Esophagus muscularis mucosa (tissue), 4 donors: ENCODE measurements around the gene B4GALT5. TPM values are rescaled to one million over a fixed set of nuclear protein-coding genes. Genes with fewer than 3 reads are reported as not detected.

ENCODE experiments used
- DNase-seq: peaks from one replicate; pipeline ENCODE4 v3.0.0-alpha.2; 2017; ENCODE audit errors: extremely low spot score
- H3K27ac ChIP-seq, 4 donors: fragments of 200-600 bp; sonication (generic); replicated peaks in 1 of 4; 1 replicate in 3 of 4; 2 replicates in 1 of 4; pipeline ENCODE4 v1.5.1; 2016 to 2019; ENCODE audit warnings: mild to moderate bottlenecking in 1 of 4
- H3K27me3 ChIP-seq, 4 donors: fragments of 200-600 bp; sonication (generic); one replicate each; pipeline versions ENCODE4 v1.5.1 to v1.6.0; 2016 to 2019
- H3K36me3 ChIP-seq, 4 donors: fragments of 200-600 bp; sonication (generic); one replicate each; pipeline ENCODE4 v1.5.1; 2016 to 2019
- H3K4me1 ChIP-seq, 4 donors: fragments of 200-600 bp; sonication (generic); one replicate each; pipeline ENCODE4 v1.5.1; 2016 to 2019
- H3K4me3 ChIP-seq, 4 donors: fragments of 200-600 bp; sonication (generic); 1 replicate in 2 of 4; 2 replicates in 2 of 4; pipeline ENCODE4 v1.5.1; 2016 to 2019; ENCODE audit warnings: mild to moderate bottlenecking in 4 of 4, moderate library complexity in 1 of 4
- H3K9me3 ChIP-seq, 4 donors: fragments of 200-600 bp; sonication (generic); 1 replicate in 3 of 4; 2 replicates in 1 of 4; pipeline ENCODE4 v1.5.1; 2016 to 2019
- EP300 ChIP-seq: sonication (generic); formaldehyde crosslinking; IDR thresholded peaks from one replicate; pipeline ENCODE4 v1.6.1; 2017; ENCODE audit warnings: antibody characterized with exemption
- POLR2A ChIP-seq: fragments of 450-650 bp; IDR thresholded peaks from one replicate; pipeline ENCODE4 v1.6.1; 2017; ENCODE audit warnings: antibody characterized with exemption, moderate library complexity, mild to moderate bottlenecking, low read depth
- POLR2AphosphoS5 ChIP-seq, 2 donors: sonication (generic); formaldehyde crosslinking; IDR thresholded peaks; one replicate each; pipeline ENCODE4 v1.6.1; 2017; ENCODE audit warnings: antibody characterized with exemption in 2 of 2
- WGBS: methylation state at CpG from one replicate; pipeline ENCODE4 v1.1.5; 2018; 5-methylcytosine and 5-hydroxymethylcytosine counted together
- intact Hi-C: fragments of 100-400 bp; cut with DNase I; formaldehyde crosslinking; loops from one replicate; pipeline ENCODE4 v1.15.1; 2023
- total RNA-seq, 4 donors: library from RNA; depleted of rRNA; stranded (reverse); fragments of >200 nt; gene quantifications; one replicate each; pipeline versions ENCODE4 v1.1.0 to v1.2.1, GENCODE V29; 2016
- TF ChIP-seq, protein P1 (sequence below), 3 experiments: fragments of 200-600 bp in 2 of 3; fragments of 450-650 bp in 1 of 3; sonication (generic) in 2 of 3; IDR thresholded peaks; one replicate each; pipeline ENCODE4 v1.5.1; 2017 to 2019; ENCODE audit warnings: antibody characterized with exemption in 3 of 3, mild to moderate bottlenecking in 2 of 3, moderate library complexity in 1 of 3

The B4GALT5 gene
- total RNA-seq, 4 donors from 2014 or later = 23.3 to 51.2 (median 37.1) TPM

- Histone ChIP-seq H3K27ac (no peak overlapping the region), H3K4me1 (peaks cover 51 to 84% (median 75%) of the 10 kb centered on the region in 4 donors), H3K4me3 (no peak overlapping the region), H3K9me3 (no peaks in the 10 kb centered on the region), H3K36me3 (no peaks in the 10 kb centered on the region), H3K27me3 (no peaks in the 10 kb centered on the region)
- intact Hi-C loops = no loop called here
- DNase-seq = no peak
- TF ChIP-seq, protein P1, sequence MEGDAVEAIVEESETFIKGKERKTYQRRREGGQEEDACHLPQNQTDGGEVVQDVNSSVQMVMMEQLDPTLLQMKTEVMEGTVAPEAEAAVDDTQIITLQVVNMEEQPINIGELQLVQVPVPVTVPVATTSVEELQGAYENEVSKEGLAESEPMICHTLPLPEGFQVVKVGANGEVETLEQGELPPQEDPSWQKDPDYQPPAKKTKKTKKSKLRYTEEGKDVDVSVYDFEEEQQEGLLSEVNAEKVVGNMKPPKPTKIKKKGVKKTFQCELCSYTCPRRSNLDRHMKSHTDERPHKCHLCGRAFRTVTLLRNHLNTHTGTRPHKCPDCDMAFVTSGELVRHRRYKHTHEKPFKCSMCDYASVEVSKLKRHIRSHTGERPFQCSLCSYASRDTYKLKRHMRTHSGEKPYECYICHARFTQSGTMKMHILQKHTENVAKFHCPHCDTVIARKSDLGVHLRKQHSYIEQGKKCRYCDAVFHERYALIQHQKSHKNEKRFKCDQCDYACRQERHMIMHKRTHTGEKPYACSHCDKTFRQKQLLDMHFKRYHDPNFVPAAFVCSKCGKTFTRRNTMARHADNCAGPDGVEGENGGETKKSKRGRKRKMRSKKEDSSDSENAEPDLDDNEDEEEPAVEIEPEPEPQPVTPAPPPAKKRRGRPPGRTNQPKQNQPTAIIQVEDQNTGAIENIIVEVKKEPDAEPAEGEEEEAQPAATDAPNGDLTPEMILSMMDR (IDR thresholded peaks at IDR 0.05) = no peak
- no peak for TF ChIP-seq POLR2AphosphoS5 (IDR thresholded peaks at IDR 0.05)
- WGBS = 76% methylated on average over 1 of the region's 1 CpG
These were observed 8.7 kb downstream of the B4GALT5 start for GRCh38 chr20:49704932-49705336.

DNA sequence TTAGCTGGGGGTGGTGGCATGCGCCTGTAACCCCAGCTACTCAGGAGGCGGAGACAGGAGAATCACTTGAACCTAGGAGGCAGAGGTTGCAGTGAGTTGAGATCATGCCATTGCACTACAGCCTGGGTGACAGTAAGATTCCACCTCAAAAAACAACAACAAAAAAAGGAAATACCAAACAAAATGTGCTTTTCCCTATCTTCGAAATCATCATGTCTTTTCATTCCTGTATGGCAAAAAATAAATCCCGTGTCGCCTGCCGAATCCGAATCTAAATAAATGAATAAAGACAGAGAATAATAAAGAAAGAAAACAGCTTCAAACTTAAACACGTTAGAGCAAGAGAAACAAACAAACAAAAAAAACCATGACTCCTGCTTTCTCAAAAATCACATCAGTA, 11.8 kb downstream of the B4GALT5 start:
- no peak overlapping the region for H3K27ac ChIP-seq
- peaks cover 57 to 69% (median 65%) of the 10 kb centered on the region in 4 donors for H3K4me1 ChIP-seq
- no peak overlapping the region for H3K4me3 ChIP-seq
- H3K9me3 ChIP-seq = no peaks in the 10 kb centered on the region
- no peak for DNase-seq
- intact Hi-C loops = no loop called here
- no peak for TF ChIP-seq POLR2AphosphoS5 (IDR thresholded peaks at IDR 0.05)
- TF ChIP-seq, protein P1 (IDR thresholded peaks at IDR 0.05) = no peak
- no peak for TF ChIP-seq EP300
- no peak for TF ChIP-seq POLR2A
- H3K27me3 ChIP-seq = no peaks in the 10 kb centered on the region
- WGBS = 88% methylated on average over 8 of the region's 8 CpGs
- no peaks in the 10 kb centered on the region for H3K36me3 ChIP-seq

GRCh38 chr20:49701241-49701790, 12.4 kb downstream of the B4GALT5 start:
- Histone ChIP-seq H3K4me3 (no peak overlapping the region), H3K4me1 (peaks cover 57 to 69% (median 65%) of the 10 kb centered on the region in 4 donors), H3K27me3 (no peaks in the 10 kb centered on the region), H3K9me3 (no peaks in the 10 kb centered on the region), H3K36me3 (no peaks in the 10 kb centered on the region), H3K27ac (no peak overlapping the region)
- no peak for DNase-seq
- intact Hi-C loops = no loop called here
- TF ChIP-seq EP300 (no peak), POLR2AphosphoS5 (IDR thresholded peaks at IDR 0.05) (no peak), POLR2A (no peak)
- TF ChIP-seq, protein P1 (IDR thresholded peaks at IDR 0.05) = no peak
- 45% methylated on average over 5 of the region's 5 CpGs for WGBS

- no peaks in the 10 kb centered on the region for H3K36me3 ChIP-seq
- H3K4me3 ChIP-seq = no peak overlapping the region
- 62% methylated on average over 7 of the region's 7 CpGs for WGBS
- H3K4me1 ChIP-seq = peaks cover 54 to 65% (median 64%) of the 10 kb centered on the region in 4 donors
- H3K9me3 ChIP-seq = no peaks in the 10 kb centered on the region
- TF ChIP-seq, protein P1 (IDR thresholded peaks at IDR 0.05) = no peak
- TF ChIP-seq POLR2AphosphoS5 (IDR thresholded peaks at IDR 0.05) (no peak), POLR2A (no peak), EP300 (no peak)
- H3K27me3 ChIP-seq = no peaks in the 10 kb centered on the region
- no peak overlapping the region for H3K27ac ChIP-seq
- DNase-seq = no peak
- intact Hi-C loops = no loop called here
These were observed 13.1 kb downstream of the B4GALT5 start for GRCh38 chr20:49700411-49701185.
